Motor neuron (in vitro differentiated cells): Measurements from ENCODE around the gene PCAT6. TPM values are rescaled to one million over a fixed set of nuclear protein-coding genes. Genes with fewer than 3 reads are reported as not detected.
"Not testable (repeated sequence)": the region's sequence is repeated elsewhere in the genome, so short reads cannot be mapped to it uniquely, and the experiment has no call there.

Experiments used
- ATAC-seq, 8 experiments: fragments of 200-7000 bp; cut with Tn5 transposase; replicated peaks in 6 of 8; 2 replicates each; pipeline ENCODE4 v1.8.0; 2021; ENCODE audit warnings: mild to moderate bottlenecking in 8 of 8, moderate library complexity in 8 of 8
- H3K27ac ChIP-seq, 2 donors: fragments of 250-450 bp; sonication (Bioruptor Pico); 2 replicates each; pipeline ENCODE4 v1.9.0; 2021; ENCODE audit warnings: antibody characterized with exemption in 2 of 2, mild to moderate bottlenecking in 2 of 2, moderate library complexity in 1 of 2
- H3K4me1 ChIP-seq, 2 donors: fragments of 250-450 bp; sonication (Bioruptor Pico); replicated peaks in 1 of 2; 2 replicates each; pipeline ENCODE4 v1.6.1; 2021; ENCODE audit warnings: antibody characterized with exemption in 2 of 2, mild to moderate bottlenecking in 2 of 2, moderate library complexity in 1 of 2
- H3K4me3 ChIP-seq, 5 donors: fragments of 250-450 bp; sonication (Bioruptor Pico); 2 replicates each; pipeline ENCODE4 v1.9.0; 2021; ENCODE audit warnings: antibody characterized with exemption in 5 of 5, mild to moderate bottlenecking in 5 of 5, moderate library complexity in 4 of 5
- WGBS, 10 experiments: fragments of 450-650 bp; shearing (Covaris generic); methylation state at CpG; one replicate each; pipeline ENCODE4 v1.0.0; 2022; 5-methylcytosine and 5-hydroxymethylcytosine counted together
- in situ Hi-C, 9 experiments: fragments of 400-800 bp; cut with MboI; loops; one replicate each; pipeline ENCODE4 v1.15.0; 2021; ENCODE audit warnings: low sequenced_read_pairs in 9 of 9, low pct_unique_long_range_greater_than_20kb in 2 of 9; ENCODE audit not compliant: unreplicated experiment in 9 of 9
- total RNA-seq, 8 experiments: library from RNA; unstranded; fragments of 300-600 nt; gene quantifications; 2 replicates each; pipeline versions ENCODE4 v1.2.3 to v1.2.4, GENCODE V29; 2022

Gene PCAT6
- total RNA-seq, 8 experiments from 2014 or later, result 1.1 to 15.1 (median 4.4) TPM

- ATAC-seq, result no peak
- in situ Hi-C loops, result no loop called here
- Histone ChIP-seq H3K4me1 (peaks cover 3 to 11% of the 10 kb centered on the region in 2 donors), H3K4me3 (peak overlapping the region; percentile 66 to 87 (median 71)), H3K27ac (peak overlapping the region; percentile 14 to 25)
- 1 to 20% (median 8%) methylated on average over 1 to 13 of the region's 13 CpGs; no CpG with 5 or more reads in 1 of the 10 experiments for WGBS, 10 experiments
These were observed 550 bp upstream of the PCAT6 start for GRCh38 chr1:202810193-202810614.

GRCh38 chr1:202811296-202812175, 782 bp downstream of the PCAT6 start:
- in situ Hi-C loops, result no loop called here
- H3K27ac ChIP-seq, result peak overlapping the region; percentile 75 to 79
- peaks cover 3 to 8% of the 10 kb centered on the region in 2 donors for H3K4me1 ChIP-seq
- peak overlapping the region; percentile 66 to 87 (median 71) for H3K4me3 ChIP-seq
- 0 to 45% (median 20%) methylated on average over 1 to 19 of the region's 43 CpGs; no CpG with 5 or more reads in 1 of the 10 experiments for WGBS, 10 experiments
- peak in 1 of 8 experiments; percentile 0 for ATAC-seq

GRCh38 chr1:202812176-202813026, 1.6 kb downstream of the PCAT6 start:
- no peak for ATAC-seq
- in situ Hi-C loops, result no loop called here
- Histone ChIP-seq H3K27ac (no peak overlapping the region), H3K4me3 (peak overlapping the region in 3 of 5 donors; percentile 66 to 87 (median 82)), H3K4me1 (peaks cover 3 to 8% of the 10 kb centered on the region in 2 donors)
- WGBS, 10 experiments, result 40 to 93% (median 81%) methylated on average over 1 to 8 of the region's 9 CpGs; no CpG with 5 or more reads in 3 of the 10 experiments

GRCh38 chr1:202815120-202815519, 4.4 kb downstream of the PCAT6 start:
- in situ Hi-C loops, result no loop called here
- Histone ChIP-seq H3K4me3 (no peak overlapping the region), H3K4me1 (peaks cover 3 to 5% of the 10 kb centered on the region in 2 donors), H3K27ac (no peak overlapping the region)
- ATAC-seq, result no peak
- 27 to 86% (median 71%) methylated on average over 2 to 10 of the region's 10 CpGs; no CpG with 5 or more reads in 4 of the 10 experiments for WGBS, 10 experiments

GRCh38 chr1:202818819-202819218, 8.1 kb downstream of the PCAT6 start:
- in situ Hi-C loops, result no loop called here
- ATAC-seq, result no peak
- WGBS, 10 experiments, result 17 to 100% (median 67%) methylated on average over 1 of the region's 1 CpG; no CpG with 5 or more reads in 5 of the 10 experiments
- no peak overlapping the region for H3K4me3 ChIP-seq
- H3K27ac ChIP-seq, result no peak overlapping the region
- no peaks in the 10 kb centered on the region for H3K4me1 ChIP-seq

- no peaks in the 10 kb centered on the region for H3K4me1 ChIP-seq
- H3K27ac ChIP-seq, result no peak overlapping the region
- peak in 2 of 8 experiments; percentile 12 to 47 for ATAC-seq
- no peak overlapping the region for H3K4me3 ChIP-seq
- 0 to 69% (median 58%) methylated on average over 1 to 2 of the region's 2 CpGs; no CpG with 5 or more reads in 5 of the 10 experiments for WGBS, 10 experiments
- in situ Hi-C loops, result no loop called here
These were observed 10.7 kb downstream of the PCAT6 start for GRCh38 chr1:202821467-202821866.

GRCh38 chr1:202825748-202826147, 15.0 kb downstream of the PCAT6 start:
- 63 to 100% (median 91%) methylated on average over 1 to 7 of the region's 7 CpGs; no CpG with 5 or more reads in 3 of the 10 experiments for WGBS, 10 experiments
- Histone ChIP-seq H3K27ac (no peak overlapping the region), H3K4me3 (no peak overlapping the region), H3K4me1 (no peaks in the 10 kb centered on the region)
- ATAC-seq, result peak in 5 of 8 experiments; percentile 22 to 86 (median 48)
- in situ Hi-C loops, result no loop called here

- ATAC-seq, in situ Hi-C loops, H3K4me1 ChIP-seq, H3K27ac ChIP-seq, H3K4me3 ChIP-seq: not testable (repeated sequence)
- 70 to 100% (median 91%) methylated on average over 1 to 9 of the region's 9 CpGs; no CpG with 5 or more reads in 1 of the 10 experiments for WGBS, 10 experiments
These were observed 18.5 kb downstream of the PCAT6 start for GRCh38 chr1:202829223-202829622.

- 54 to 89% (median 72%) methylated on average over 2 to 3 of the region's 3 CpGs; no CpG with 5 or more reads in 3 of the 10 experiments for WGBS, 10 experiments
- no peak overlapping the region for H3K4me3 ChIP-seq
- no peaks in the 10 kb centered on the region for H3K4me1 ChIP-seq
- in situ Hi-C loops, result no loop called here
- no peak overlapping the region for H3K27ac ChIP-seq
- no peak for ATAC-seq
These were observed 21.2 kb downstream of the PCAT6 start for GRCh38 chr1:202831906-202832305.

- 50 to 89% (median 73%) methylated on average over 1 to 10 of the region's 10 CpGs; no CpG with 5 or more reads in 2 of the 10 experiments for WGBS, 10 experiments
- Histone ChIP-seq H3K4me1 (no peaks in the 10 kb centered on the region), H3K4me3 (no peak overlapping the region), H3K27ac (no peak overlapping the region)
- in situ Hi-C loops, result no loop called here
- peak in 1 of 8 experiments; percentile 45 for ATAC-seq
These were observed 24.2 kb downstream of the PCAT6 start for GRCh38 chr1:202834771-202835547.

GRCh38 chr1:202835548-202836072, 24.9 kb downstream of the PCAT6 start:
- Histone ChIP-seq H3K27ac (no peak overlapping the region), H3K4me3 (no peak overlapping the region), H3K4me1 (no peaks in the 10 kb centered on the region)
- 80% methylated on average over 1 of the region's 3 CpGs; no CpG with 5 or more reads in 9 of the 10 experiments for WGBS, 10 experiments
- ATAC-seq, result no peak
- in situ Hi-C loops, result no loop called here
